A549 (cell line): ENCODE data around the gene MADD. TPM values are rescaled to one million over a fixed set of nuclear protein-coding genes. Genes with fewer than 3 reads are reported as not detected.

Experiments
- ATAC-seq, 2 experiments: fragments of 200-7000 bp in 1 of 2; fragments of >200 bp in 1 of 2; cut with Nextera tagmentation in 1 of 2; cut with Tn5 transposase in 1 of 2; 3 replicates each; pipeline versions ENCODE4 v1.8.0 to v1.9.1; 2018 to 2020; ENCODE audit warnings: mild to moderate bottlenecking in 1 of 2, moderate library complexity in 1 of 2
- CTCF ChIA-PET: fragments of 300-600 bp; sonication (Branson Sonifier 250); formaldehyde crosslinking; extraction: SDS; loops from one replicate; lab custom pipeline; 2021; ENCODE audit warnings: antibody characterized with exemption, inconsistent platforms; lab: Yijun Ruan, JAX
- POLR2A ChIA-PET: fragments of 350-600 bp; formaldehyde crosslinking; extraction: SDS; loops from one replicate; lab custom pipeline; 2021; ENCODE audit warnings: antibody characterized with exemption, inconsistent platforms; lab: Yijun Ruan, JAX
- DNase-seq, 2 experiments: peaks; one replicate each; pipeline versions ENCODE4 v3.0.0 to v3.0.0-alpha.2; 2011 to 2016; ENCODE audit warnings: low read depth in 1 of 2, low spot score in 1 of 2
- FAIRE-seq: peaks from 2 replicates; lab custom pipeline; 2011; peaks lifted over from hg19 to GRCh38; lab: Jason Lieb, UNC
- H3K27ac ChIP-seq, 2 experiments: fragments of >200 bp; sonication (Bioruptor Twin); formaldehyde crosslinking; 3 replicates each; pipeline ENCODE4 v1.5.1; 2016 to 2017
- H3K4me1 ChIP-seq: fragments of >200 bp; sonication (Bioruptor Twin); formaldehyde crosslinking; 3 replicates; pipeline ENCODE4 v1.6.1; 2016
- H3K4me2 ChIP-seq: fragments of >200 bp; sonication (Bioruptor Twin); formaldehyde crosslinking; 3 replicates; pipeline ENCODE4 v1.6.1; 2016
- H3K4me3 ChIP-seq: fragments of >200 bp; sonication (Bioruptor Twin); formaldehyde crosslinking; 3 replicates; pipeline ENCODE4 v1.5.1; 2016
- H3K9me3 ChIP-seq: fragments of >200 bp; sonication (Bioruptor Twin); formaldehyde crosslinking; 3 replicates; pipeline ENCODE4 v1.6.1; 2016
- ATOH8 ChIP-seq: fragments of 250-450 bp; sonication (Bioruptor Pico); IDR thresholded peaks from 2 replicates; pipeline ENCODE4 v1.5.0; 2020; ENCODE audit warnings: low read depth, mild to moderate bottlenecking, moderate library complexity
- CEBPB ChIP-seq, 2 experiments: fragments of >200 bp in 1 of 2; sonication (Bioruptor Twin) in 1 of 2; formaldehyde crosslinking in 1 of 2; IDR thresholded peaks; 2 replicates each; pipeline ENCODE4 v1.6.1; 2012 to 2016
- EHF ChIP-seq: fragments of 250-450 bp; sonication (Bioruptor Pico); IDR thresholded peaks from 2 replicates; pipeline ENCODE4 v1.5.0; 2020; ENCODE audit warnings: mild to moderate bottlenecking
- ELK1 ChIP-seq: fragments of 150-350 bp; IDR thresholded peaks from 2 replicates; pipeline ENCODE4 v1.6.1; 2014; ENCODE audit warnings: low read depth, mild to moderate bottlenecking, low read length
- GATA3 ChIP-seq: IDR thresholded peaks from 2 replicates; pipeline ENCODE4 v1.6.1; 2012; ENCODE audit warnings: borderline replicate concordance
- HES2 ChIP-seq: fragments of >200 bp; sonication (Bioruptor Twin); formaldehyde crosslinking; IDR thresholded peaks from 2 replicates; pipeline ENCODE4 v1.6.1; 2016
- HEYL ChIP-seq: fragments of 250-450 bp; sonication (Bioruptor Pico); IDR thresholded peaks from 2 replicates; pipeline ENCODE4 v1.8.0; 2021; ENCODE audit warnings: mild to moderate bottlenecking, moderate library complexity
- HMGXB4 ChIP-seq: fragments of 250-450 bp; sonication (Bioruptor Pico); IDR thresholded peaks from 2 replicates; pipeline ENCODE4 v1.5.0; 2021; ENCODE audit warnings: mild to moderate bottlenecking, moderate library complexity, borderline replicate concordance
- HOXB13 ChIP-seq: fragments of 250-450 bp; sonication (Bioruptor Pico); IDR thresholded peaks from 2 replicates; pipeline ENCODE4 v1.5.0; 2020; ENCODE audit warnings: low read depth, mild to moderate bottlenecking, moderate library complexity
- HOXB5 ChIP-seq: fragments of 250-450 bp; sonication (Bioruptor Pico); IDR thresholded peaks from 2 replicates; pipeline ENCODE4 v1.5.0; 2020; ENCODE audit warnings: mild to moderate bottlenecking, moderate library complexity
- KDM1A ChIP-seq: fragments of 200-600 bp; sonication (generic); IDR thresholded peaks from 2 replicates; pipeline ENCODE4 v1.6.1; 2016; ENCODE audit warnings: low read depth, mild to moderate bottlenecking
- NFE2L2 ChIP-seq: fragments of 150-350 bp; conservative IDR thresholded peaks from 2 replicates; pipeline ENCODE4 v1.6.1; 2014; ENCODE audit warnings: low read length
- POLR2AphosphoS2 ChIP-seq: conservative IDR thresholded peaks from 2 replicates; pipeline ENCODE4 v1.6.1; 2012; ENCODE audit warnings: low read length, improper control_type of control experiment, inconsistent platforms
- RAD21 ChIP-seq, 2 experiments: fragments of >200 bp in 1 of 2; sonication (Bioruptor Twin) in 1 of 2; formaldehyde crosslinking in 1 of 2; IDR thresholded peaks in 1 of 2; conservative IDR thresholded peaks in 1 of 2; 2 replicates in 1 of 2; 3 replicates in 1 of 2; pipeline ENCODE4 v1.6.1; 2012 to 2018; ENCODE audit warnings: inconsistent platforms in 1 of 2
- REST ChIP-seq: fragments of 200-600 bp; sonication (generic); IDR thresholded peaks from 2 replicates; pipeline ENCODE4 v1.6.1; 2016; ENCODE audit warnings: antibody characterized with exemption, mild to moderate bottlenecking, moderate library complexity
- USF2 ChIP-seq: fragments of 450-650 bp; IDR thresholded peaks from 2 replicates; pipeline ENCODE4 v1.6.1; 2014; ENCODE audit warnings: antibody characterized with exemption
- ZC3H11A ChIP-seq: fragments of 450-650 bp; IDR thresholded peaks from 2 replicates; pipeline ENCODE4 v1.6.1; 2014; ENCODE audit warnings: antibody characterized with exemption, mild to moderate bottlenecking
- ZNF302 ChIP-seq: fragments of 250-450 bp; sonication (Bioruptor Pico); IDR thresholded peaks from 2 replicates; pipeline ENCODE4 v1.9.0; 2021; ENCODE audit warnings: inconsistent platforms, mild to moderate bottlenecking, moderate library complexity
- ZSCAN20 ChIP-seq: fragments of 250-450 bp; sonication (Bioruptor Pico); IDR thresholded peaks from 2 replicates; pipeline ENCODE4 v1.8.0; 2022; ENCODE audit warnings: mild to moderate bottlenecking, moderate library complexity
- WGBS: methylation state at CpG from one replicate; pipeline ENCODE4 v1.1.6; 2017; ENCODE audit errors: missing lambda C conversion rate; 5-methylcytosine and 5-hydroxymethylcytosine counted together
- polyA plus RNA-seq, 4 experiments: library from polyadenylated mRNA; depleted of rRNA in 3 of 4; stranded (reverse); fragments of >200 nt; fragmentation: RNase III in 1 of 4; extraction: RNeasy Plus Mini Kit Qiagen cat#74134 plus additional on column Dnase treatment in 1 of 4; gene quantifications; 2 replicates in 3 of 4; 3 replicates in 1 of 4; pipeline ENCODE4 v1.2.3, GENCODE V29; 2011 to 2017

The MADD gene
- polyA plus RNA-seq, 2 of the 4 experiments (the other 2 are of a cell fraction) = 16.7 to 25.2 TPM

- Histone ChIP-seq H3K4me2 (no peak overlapping the region), H3K4me1 (peaks cover 4% of the 10 kb centered on the region; the same call in 1 of the 3 replicates), H3K27ac (no peak overlapping the region), H3K4me3 (no peak overlapping the region), H3K9me3 (no peaks in the 10 kb centered on the region)
- no peak for TF ChIP-seq HOXB5 (CRISPR knock-in tag)
- no peak for TF ChIP-seq POLR2AphosphoS2
- TF ChIP-seq HEYL (CRISPR knock-in tag) = no peak
- no peak for TF ChIP-seq HMGXB4
- TF ChIP-seq HOXB13 (CRISPR knock-in tag) = no peak
- TF ChIP-seq HES2 = no peak
- no peak for TF ChIP-seq ZSCAN20
- no peak for TF ChIP-seq KDM1A
- TF ChIP-seq ATOH8 (CRISPR knock-in tag) = no peak
- TF ChIP-seq ZNF302 (CRISPR knock-in tag) = no peak
- TF ChIP-seq NFE2L2 = no peak
- no peak for TF ChIP-seq GATA3
- no peak for TF ChIP-seq REST
- no peak for TF ChIP-seq EHF
- TF ChIP-seq ELK1 = no peak
- TF ChIP-seq RAD21 (conservative IDR thresholded peaks at IDR 0.05 in 1 of 2, IDR thresholded peaks at IDR 0.05 in 1 of 2) = no peak
- no peak for TF ChIP-seq ZC3H11A
- no peak for TF ChIP-seq USF2
- no peak for TF ChIP-seq CEBPB (IDR thresholded peaks at IDR 0.05)
- POLR2A ChIA-PET = no interaction called here
- no peak for ATAC-seq
- 26% methylated on average over 1 of the region's 1 CpG for WGBS
- no peak for DNase-seq
- CTCF ChIA-PET = interaction anchor here (0.5 to 1.2 kb wide), 4 partner anchors 86 to 280 kb away, joined by 3 to 5 read pairs (median 3); partner anchors contain the start of gene NR1H3
- no peak for FAIRE-seq
Observed at GRCh38 chr11:47356998-47357329, 87.0 kb downstream of the MADD start.
